GM18520 (cell line): ENCODE results near the gene MAJIN.

ENCODE experiments used
- ATAC-seq: cut with Tn5 transposase; IDR thresholded peaks from one replicate; pipeline ENCODE4 v1.9.1; 2021; ENCODE audit not compliant: unreplicated experiment

The MAJIN gene

DNA sequence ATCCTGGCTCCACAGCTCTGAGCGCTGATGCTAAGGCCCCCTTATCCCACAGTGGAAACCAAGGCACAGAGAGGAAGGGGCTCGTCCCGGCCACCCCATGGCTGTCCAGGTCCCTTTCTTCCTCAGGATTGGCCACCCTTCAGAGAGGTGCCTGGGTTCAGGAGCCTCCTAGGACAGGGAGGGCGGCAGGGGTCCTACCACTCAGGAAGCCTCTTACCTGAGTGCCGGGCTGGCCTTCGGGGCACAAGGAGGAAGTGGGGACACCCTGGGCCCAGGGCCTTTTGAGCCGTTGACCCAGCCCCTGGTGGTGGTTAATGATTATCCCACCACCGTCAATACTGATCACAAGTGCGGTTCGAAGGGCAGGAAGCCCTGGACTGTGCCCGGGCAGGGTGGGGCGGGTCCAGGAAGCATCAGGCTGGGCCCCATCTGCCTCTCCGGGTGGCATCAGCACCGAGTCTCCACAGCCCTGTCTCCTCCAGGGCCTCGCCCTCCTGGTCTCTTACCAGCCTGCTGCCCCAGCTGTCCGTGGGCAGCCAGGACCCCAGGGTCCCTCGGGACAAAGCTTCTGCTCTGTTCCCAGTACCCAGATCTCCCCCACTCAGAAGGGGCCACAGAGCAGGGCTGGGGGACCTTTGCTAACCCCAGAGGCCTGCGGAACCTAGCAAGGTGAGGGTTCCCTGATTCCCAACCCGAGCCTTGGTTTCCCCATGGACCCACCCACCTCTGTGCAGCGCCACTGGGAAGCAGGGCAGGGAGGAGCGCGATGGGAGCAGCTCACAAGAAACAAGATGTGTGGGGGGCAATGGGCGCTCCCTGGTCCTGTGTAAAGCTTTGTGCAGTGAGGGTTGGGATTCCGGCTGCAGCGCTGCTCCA is 78.5 kb downstream of the MAJIN start:
- no peak for ATAC-seq

DNA sequence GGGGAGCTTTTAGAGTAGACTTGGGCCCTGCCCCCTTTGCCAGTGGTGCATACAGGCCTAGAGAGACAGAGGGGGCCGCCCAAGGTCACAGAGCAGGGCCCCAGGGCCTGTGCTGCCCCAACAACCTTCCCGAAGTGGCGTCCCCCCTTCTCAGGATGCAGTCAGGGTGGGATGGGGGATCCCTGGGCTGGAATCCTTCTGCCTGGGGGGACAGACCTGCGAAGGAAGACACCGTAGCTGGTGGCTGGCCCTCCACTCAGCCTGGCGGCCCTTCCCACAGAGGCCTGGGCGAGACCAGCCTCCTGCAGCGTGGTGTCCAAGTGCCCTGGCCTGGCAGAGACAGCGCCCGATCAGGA is 79.1 kb downstream of the MAJIN start:
- no peak for ATAC-seq

DNA sequence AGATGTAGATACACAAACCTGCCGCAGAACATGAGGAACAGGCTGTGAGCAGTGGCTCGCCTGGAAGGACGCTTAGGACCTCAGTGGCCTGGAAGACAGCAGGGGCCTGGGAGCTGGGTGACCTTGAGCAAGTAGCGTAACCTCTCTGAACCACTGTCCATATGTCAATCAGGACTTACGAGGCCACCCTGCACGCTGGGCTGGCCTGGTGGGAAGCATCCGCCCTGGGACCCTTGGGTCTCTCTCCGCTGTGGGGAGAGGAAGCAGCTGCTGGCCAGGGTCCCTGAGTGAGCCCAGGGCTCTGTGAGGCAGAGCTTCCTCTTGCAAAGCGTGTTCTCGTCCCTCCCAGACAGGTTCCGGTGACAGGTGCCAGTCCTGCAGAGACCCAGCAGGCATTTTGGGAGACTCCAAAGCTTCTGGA is 79.5 kb downstream of the MAJIN start:
- ATAC-seq: no peak

DNA sequence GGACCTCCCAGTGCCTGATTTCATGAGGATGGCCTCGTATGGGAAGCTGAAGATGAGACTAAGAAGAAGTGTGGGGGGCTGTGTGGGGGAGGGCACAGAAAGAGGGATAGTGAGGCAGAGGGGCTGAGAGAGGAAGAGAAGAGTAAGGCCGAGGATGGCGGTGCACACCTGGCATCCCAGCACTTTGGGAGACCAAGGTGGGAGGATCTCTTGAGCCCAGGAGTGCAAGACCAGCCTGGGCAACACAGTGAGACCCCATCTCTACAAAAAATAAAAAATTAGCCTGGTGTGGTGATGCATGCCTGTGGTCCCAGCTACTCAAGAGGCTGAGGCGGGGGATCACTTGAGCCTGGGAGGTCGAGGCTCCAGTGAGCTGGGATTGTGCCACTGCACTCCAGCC is 80.0 kb downstream of the MAJIN start:
- ATAC-seq: no peak

DNA sequence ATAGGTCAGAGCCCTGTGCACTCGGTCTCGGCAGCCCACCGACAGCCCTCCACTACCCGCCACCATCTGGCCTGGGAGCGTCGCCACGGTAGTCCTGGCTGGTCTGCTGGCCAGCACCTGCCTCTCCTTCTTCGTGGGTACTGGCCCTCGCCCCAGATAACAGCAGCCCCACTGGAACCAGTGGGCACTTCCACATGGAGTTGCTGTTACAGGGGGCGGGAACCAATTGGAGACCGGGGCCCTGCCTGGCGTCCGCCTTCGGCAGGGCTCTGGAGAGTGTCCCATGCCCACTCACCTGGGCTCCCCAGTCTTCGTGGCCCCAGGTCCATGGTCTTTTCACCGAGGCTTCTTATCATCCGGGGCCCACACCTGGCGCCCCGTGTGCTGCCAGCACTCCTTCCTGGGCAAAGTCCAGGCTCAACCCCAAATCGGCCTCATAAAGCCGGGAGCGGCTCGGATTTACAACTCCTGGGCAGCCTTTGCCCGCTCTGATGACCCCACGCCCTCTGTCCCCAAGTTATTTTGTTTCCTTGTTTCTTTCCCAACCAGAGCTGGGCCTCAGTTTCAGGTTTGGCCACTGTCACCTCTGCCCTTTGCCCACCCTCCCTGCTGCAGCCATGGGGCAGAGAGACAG is 80.6 kb downstream of the MAJIN start:
- ATAC-seq: no peak

DNA sequence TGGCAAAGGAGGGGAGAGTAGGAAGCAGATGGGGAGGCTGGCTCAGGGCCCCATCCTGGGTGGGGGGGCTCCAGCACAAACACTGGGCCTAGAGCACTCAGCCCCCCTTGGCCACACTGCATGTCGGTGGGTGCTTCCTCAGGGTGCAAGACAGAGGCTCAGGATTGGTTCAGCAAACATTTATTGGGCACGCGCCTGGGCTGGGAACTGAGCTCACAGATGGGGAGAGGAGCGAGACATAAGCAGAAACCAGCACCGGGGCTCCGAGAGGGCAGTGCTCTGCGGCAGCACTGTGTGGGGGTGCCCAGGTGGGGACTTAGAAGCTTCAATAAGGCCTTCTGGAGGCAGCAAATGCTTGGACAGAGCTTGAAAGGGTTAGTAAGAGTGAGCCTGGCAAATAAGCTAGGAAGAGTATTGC is 81.4 kb downstream of the MAJIN start:
- ATAC-seq: no peak

DNA sequence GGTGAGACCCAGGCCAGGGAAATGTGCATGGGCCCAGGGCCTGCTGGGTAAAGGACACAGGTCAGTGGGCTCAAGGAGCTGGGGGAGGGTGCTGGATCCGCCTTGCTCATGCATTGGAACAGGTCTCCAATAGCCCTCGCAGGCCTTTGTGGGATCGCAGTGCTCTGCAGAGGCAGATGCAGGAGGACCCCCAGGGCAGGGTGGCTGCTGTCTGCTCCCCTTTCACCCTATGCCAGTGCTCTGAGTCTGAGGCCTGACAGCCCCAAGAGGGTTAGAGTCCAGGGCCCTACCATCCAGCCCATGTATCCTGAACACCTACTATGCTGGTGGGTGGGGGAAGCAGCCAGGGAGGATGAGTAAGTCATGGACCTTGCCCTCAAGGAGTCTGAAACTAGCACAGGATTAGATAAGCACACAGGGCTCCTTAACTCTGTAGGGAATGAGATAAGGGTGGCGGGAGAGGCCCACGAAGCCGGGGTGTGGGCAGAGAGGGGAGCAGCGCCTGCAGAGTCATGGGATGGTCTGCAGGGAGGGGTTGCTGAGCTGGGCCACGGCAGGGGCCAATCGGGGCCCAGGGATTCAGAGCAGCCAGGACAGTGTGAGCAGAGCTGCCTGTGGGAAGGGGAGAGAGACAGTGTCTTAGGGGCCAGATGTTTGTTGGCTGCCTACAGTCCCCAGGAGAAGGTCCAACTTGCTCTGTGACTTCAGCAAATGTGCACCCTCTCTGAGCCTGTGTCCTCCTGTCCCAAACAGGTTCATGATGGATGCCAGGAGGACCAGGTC is 83.0 kb downstream of the MAJIN start:
- ATAC-seq: no peak

GRCh38 chr11:64888406-64888728 is 83.5 kb downstream of the MAJIN start:
- no peak for ATAC-seq
